Fibroblast of pulmonary artery (primary cell): ENCODE results near the gene PATJ.

Experiments used
- DNase-seq: peaks from one replicate; pipeline ENCODE4 v3.0.0-alpha.2; 2010; ENCODE audit warnings: low read depth
- H3K4me3 ChIP-seq: replicated peaks from 2 replicates; pipeline ENCODE4 v1.5.1; 2011; ENCODE audit warnings: low read depth, mild to moderate bottlenecking, control low read depth, low read length, moderate library complexity
- TF ChIP-seq, protein P1 (sequence below): IDR thresholded peaks from 2 replicates; pipeline ENCODE4 v1.5.1; 2011; ENCODE audit warnings: mild to moderate bottlenecking, control low read depth, low read length, inconsistent platforms; ENCODE audit errors: missing control alignments

Gene PATJ

DNA sequence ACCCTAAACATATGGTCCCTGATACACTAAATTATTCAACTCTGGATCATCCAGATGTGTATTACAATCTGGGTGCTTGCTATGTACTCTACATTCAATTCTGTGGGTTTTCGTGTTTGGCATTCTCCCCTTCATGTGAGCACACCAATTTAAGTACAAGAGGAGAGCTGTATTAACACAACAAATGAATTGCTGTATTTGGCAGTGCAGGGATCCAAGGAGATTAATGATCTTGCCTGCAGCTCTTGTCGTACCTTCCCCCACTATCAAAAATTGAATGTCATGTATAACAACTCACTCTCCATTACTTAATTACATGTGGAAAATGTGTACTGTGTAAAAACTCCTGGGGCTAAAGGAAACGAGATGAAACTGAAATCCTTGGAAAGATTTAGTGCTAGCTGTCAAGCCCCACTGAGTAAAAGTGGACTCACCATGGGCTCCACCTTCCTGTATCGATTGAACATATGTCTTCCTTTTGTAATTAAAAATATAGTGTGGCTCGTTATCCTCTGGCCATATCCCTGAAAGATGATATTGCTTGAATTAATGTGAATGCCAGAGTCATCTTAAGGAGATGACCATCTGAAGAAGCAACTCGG, 280.2 kb downstream of the PATJ start:
- no peak overlapping the region for H3K4me3 ChIP-seq
- TF ChIP-seq, protein P1, sequence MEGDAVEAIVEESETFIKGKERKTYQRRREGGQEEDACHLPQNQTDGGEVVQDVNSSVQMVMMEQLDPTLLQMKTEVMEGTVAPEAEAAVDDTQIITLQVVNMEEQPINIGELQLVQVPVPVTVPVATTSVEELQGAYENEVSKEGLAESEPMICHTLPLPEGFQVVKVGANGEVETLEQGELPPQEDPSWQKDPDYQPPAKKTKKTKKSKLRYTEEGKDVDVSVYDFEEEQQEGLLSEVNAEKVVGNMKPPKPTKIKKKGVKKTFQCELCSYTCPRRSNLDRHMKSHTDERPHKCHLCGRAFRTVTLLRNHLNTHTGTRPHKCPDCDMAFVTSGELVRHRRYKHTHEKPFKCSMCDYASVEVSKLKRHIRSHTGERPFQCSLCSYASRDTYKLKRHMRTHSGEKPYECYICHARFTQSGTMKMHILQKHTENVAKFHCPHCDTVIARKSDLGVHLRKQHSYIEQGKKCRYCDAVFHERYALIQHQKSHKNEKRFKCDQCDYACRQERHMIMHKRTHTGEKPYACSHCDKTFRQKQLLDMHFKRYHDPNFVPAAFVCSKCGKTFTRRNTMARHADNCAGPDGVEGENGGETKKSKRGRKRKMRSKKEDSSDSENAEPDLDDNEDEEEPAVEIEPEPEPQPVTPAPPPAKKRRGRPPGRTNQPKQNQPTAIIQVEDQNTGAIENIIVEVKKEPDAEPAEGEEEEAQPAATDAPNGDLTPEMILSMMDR = no peak
- DNase-seq = no peak

DNA sequence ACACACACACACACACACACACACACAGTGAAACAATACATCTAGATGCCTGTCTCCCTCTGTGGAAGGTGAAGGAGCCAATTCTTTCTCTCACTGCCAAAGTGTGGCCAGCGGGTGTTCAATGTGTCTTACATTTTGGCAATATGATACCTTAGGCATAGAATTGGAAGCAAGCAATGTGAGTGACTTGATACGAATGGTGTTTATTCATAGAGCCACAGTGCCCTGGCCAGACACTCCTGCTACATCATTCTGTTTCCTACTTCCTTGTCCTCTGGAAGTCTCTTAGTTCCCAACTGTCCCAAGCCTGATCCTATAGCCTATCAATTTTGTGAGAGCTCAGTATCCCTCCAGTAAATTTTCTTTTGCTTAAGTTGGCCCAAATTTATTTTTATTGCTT, 282.4 kb downstream of the PATJ start:
- H3K4me3 ChIP-seq = no peak overlapping the region
- TF ChIP-seq, protein P1 = no peak

DNA sequence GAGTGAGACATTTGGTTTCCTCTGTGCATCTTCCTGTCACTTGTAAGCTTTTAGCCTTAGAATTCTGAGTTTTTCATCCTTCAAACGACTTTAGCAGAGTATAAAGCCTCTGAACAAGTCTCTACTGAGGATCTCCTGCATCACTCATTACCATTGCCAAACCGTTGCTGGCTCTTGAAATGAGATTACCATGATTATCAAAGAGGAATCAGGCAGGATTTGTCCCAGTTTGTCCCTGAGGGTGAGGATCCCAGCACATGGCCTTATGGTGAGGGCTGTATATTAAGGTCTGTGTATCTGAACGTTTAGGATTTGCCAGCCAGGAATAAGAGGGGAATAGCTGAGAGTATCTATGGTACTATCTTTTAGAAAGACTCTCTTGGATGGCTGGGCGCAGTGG, 282.9 kb downstream of the PATJ start:
- TF ChIP-seq, protein P1 = no peak
- DNase-seq = no peak
- H3K4me3 ChIP-seq = no peak overlapping the region

More for the DNA sequence above, 282.4 kb downstream of the PATJ start:
- DNase-seq = no peak

DNA sequence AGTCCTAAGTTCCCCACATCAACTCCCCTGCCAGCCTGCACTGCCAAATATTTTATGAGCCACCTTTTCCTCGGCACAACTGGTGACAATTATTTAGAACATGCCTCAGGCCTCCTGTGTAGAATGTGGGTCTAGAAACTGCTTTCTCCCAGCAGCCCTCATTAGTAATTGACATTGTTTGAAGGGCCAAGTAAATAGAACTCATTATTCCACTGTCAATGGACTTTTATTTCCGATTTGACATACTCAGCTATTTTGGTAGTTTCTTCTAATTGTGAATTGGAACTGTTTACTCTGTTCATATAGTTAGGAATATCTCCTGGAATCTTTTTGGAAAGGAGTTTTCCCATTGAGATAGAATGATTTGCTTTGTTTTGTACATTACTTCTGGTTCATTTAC, 283.6 kb downstream of the PATJ start:
- DNase-seq = no peak
- no peak overlapping the region for H3K4me3 ChIP-seq
- TF ChIP-seq, protein P1 = no peak

DNA sequence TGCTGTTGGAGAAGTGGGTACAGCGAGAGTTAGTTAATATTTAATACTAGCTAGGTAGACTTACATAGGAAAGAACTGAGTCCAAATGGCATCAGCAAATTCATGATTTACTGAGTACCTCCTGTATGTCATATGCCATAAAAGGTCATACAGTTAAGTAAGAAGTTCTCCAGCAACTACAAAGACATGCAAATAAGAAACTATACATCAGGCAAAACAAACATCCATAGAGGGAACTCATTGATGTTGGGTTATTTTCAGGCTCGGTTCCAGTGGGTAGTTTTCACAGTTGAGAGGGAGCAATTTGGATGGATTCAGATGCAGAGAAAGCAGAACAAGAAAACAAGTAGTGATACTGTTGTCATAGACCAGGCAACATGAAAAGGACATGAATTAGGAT, 287.4 kb downstream of the PATJ start:
- TF ChIP-seq, protein P1 = no peak
- no peak for DNase-seq
- no peak overlapping the region for H3K4me3 ChIP-seq

DNA sequence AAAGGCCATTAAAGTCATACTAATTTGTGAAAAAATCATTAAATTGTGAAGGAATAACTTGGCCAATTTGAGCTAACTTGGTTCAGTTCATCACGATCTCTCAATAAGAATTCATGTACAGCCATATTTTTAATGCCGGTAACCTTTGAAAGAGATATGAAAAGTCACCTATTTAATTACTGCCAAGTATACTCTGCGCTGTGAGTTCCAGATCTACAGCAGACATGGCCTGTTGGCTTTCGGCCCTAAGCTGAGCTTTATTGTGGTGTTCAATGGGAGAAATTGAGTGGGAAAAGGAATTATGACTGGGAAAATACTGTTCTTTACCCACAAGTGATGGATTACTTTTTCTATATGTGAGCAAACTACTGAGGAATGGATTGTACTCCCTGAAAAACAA, 292.5 kb downstream of the PATJ start:
- DNase-seq = no peak
- H3K4me3 ChIP-seq = no peak overlapping the region
- TF ChIP-seq, protein P1 = no peak

DNA sequence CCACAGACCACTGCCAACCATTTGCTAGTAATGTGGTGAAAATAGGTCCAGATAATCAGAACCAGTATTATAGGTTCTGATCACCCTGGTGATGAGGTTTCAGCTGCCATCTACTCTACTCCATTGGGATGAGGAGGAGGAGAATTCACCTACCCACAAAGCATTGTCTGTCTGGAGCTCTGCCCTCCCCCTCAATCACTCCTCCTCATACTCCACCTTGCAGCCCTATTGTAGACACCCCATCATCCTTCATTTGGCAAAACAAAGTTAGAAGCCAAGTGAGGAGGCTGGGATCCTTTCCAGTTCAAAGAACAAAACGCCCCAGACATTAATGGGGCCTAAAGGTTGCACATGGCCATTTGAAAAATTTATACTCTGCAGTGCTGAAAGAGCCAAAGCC, 295.0 kb downstream of the PATJ start:
- TF ChIP-seq, protein P1 = no peak
- no peak overlapping the region for H3K4me3 ChIP-seq
- DNase-seq = no peak
